Pancreas (tissue), 10 donors: ENCODE data around the gene ZNHIT2. TPM values are rescaled to one million over a fixed set of nuclear protein-coding genes. Genes with fewer than 3 reads are reported as not detected.

ENCODE experiments used
- ATAC-seq, 4 donors: fragments of 200-7000 bp; cut with Tn5 transposase; one replicate each; pipeline versions ENCODE4 v1.8.0 to v1.9.1; 2020; ENCODE audit warnings: mild to moderate bottlenecking in 4 of 4, moderate library complexity in 4 of 4
- DNase-seq, 6 donors: peaks; one replicate each; pipeline ENCODE4 v3.0.0-alpha.2; 2020
- FAIRE-seq: peaks from 2 replicates; lab custom pipeline; 2012; peaks lifted over from hg19 to GRCh38; lab: Jason Lieb, UNC
- H3K27ac ChIP-seq, 4 donors: fragments of 200-600 bp; sonication (generic); 1 replicate in 3 of 4; 2 replicates in 1 of 4; pipeline versions ENCODE4 v1.5.0 to v1.8.0; 2020
- H3K27me3 ChIP-seq, 4 donors: fragments of 200-600 bp; one replicate each; pipeline ENCODE4 v1.8.0; 2021
- H3K36me3 ChIP-seq, 3 donors: fragments of 200-600 bp; sonication (generic) in 1 of 3; one replicate each; pipeline versions ENCODE4 v1.5.0 to v1.8.0; 2020 to 2021
- H3K4me1 ChIP-seq, 3 donors: fragments of 200-600 bp; one replicate each; pipeline ENCODE4 v1.8.0; 2021
- H3K4me3 ChIP-seq, 4 donors: fragments of 200-600 bp; sonication (generic) in 2 of 4; one replicate each; pipeline versions ENCODE4 v1.5.0 to v1.8.0; 2020 to 2021
- H3K9me3 ChIP-seq, 4 donors: fragments of 200-600 bp; one replicate each; pipeline ENCODE4 v1.8.0; 2021
- CTCF ChIP-seq, 4 donors: fragments of 200-600 bp; sonication (generic) in 3 of 4; IDR thresholded peaks; one replicate each; pipeline versions ENCODE4 v1.5.0 to v1.8.0; 2021; ENCODE audit warnings: antibody characterized with exemption in 4 of 4
- WGBS, 2 donors: extraction: QIAGEN DNeasy Blood & Tissue Kit; methylation state at CpG; one replicate each; pipeline ENCODE4 v1.1.7; 2013; 5-methylcytosine and 5-hydroxymethylcytosine counted together
- intact Hi-C, 3 donors: fragments of 100-400 bp; cut with DNase I; formaldehyde crosslinking; loops; one replicate each; pipeline versions ENCODE4 v1.11.1 to v1.14.2; 2022
- microRNA-seq, 2 donors: library from miRNA; unstranded; fragments of <30 nt; microRNA quantifications; one replicate each; pipeline versions ENCODE4 to v1.1.0, GENCODE V29; 2019 to 2020
- polyA plus RNA-seq, 2 donors: library from polyadenylated mRNA; stranded (reverse); fragments of 200-250 nt; gene quantifications; one replicate each; pipeline ENCODE4 v1.2.3, GENCODE V29; 2013
- total RNA-seq, 6 donors: library from RNA; stranded (reverse); fragmentation: NEBNext Ultra II Directional in 4 of 6; extraction: Animal tissue kit (Norgen Biotek cat#: 25700) in 4 of 6; gene quantifications; one replicate each; pipeline versions ENCODE4 v1.2.1 to v1.2.4, GENCODE V29; 2021 to 2023
- donor health status: healthy with polysubstance abuse.
- donor health status: DM: no; HTN: no; CAD: no; lungs with moderate emphysema.
- donor health status: DM: no; HTN: no; CAD: no.
- donor health status: control.
- donor health status: control.
- donor health status: Bipolar disorder and iron deficiency.
- donor health status: DM: yes; HTN: yes; CAD: no.
- donor health status: DM: no; HTN: no; CAD: no.
- donor health status: DM: no; HTN: no; CAD: no.
- donor health status: DM: yes; HTN: yes; CAD: no.

Gene ZNHIT2
- total and polyA plus RNA-seq, 8 donors = 4.3 to 17.8 (median 7.4) TPM

DNA sequence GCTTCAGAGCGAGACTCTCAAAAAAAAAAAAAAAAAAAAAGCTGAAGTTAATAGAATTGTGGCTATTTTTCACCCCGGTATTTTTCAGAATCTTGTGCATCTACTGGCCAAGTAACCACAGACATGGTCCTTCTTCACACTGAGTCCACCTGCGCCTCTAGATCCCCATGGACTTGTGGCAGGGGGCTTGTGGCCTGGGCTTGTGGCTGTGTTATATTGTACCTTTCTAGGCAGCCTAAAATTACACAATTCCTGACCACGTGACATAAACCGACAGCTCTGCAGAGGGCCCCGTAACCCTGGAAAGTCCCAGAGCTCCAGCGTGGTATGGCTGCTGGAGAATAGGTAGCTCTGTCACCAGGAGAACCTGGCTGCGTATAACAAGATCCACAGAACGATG, 48.3 kb downstream of the ZNHIT2 start:
- intact Hi-C loops = no loop called here
- no peaks in the 10 kb centered on the region for H3K27me3 ChIP-seq
- no peaks in the 10 kb centered on the region for H3K36me3 ChIP-seq
- FAIRE-seq = no peak
- ATAC-seq = no peak
- DNase-seq = no peak
- no peak overlapping the region for H3K4me3 ChIP-seq
- H3K27ac ChIP-seq = no peak overlapping the region
- 52 to 53% methylated on average over 9 of the region's 9 CpGs for WGBS, 2 donors
- H3K9me3 ChIP-seq = no peaks in the 10 kb centered on the region
- H3K4me1 ChIP-seq = no peaks in the 10 kb centered on the region
- no peak for TF ChIP-seq CTCF (IDR thresholded peaks at IDR 0.05)

DNA sequence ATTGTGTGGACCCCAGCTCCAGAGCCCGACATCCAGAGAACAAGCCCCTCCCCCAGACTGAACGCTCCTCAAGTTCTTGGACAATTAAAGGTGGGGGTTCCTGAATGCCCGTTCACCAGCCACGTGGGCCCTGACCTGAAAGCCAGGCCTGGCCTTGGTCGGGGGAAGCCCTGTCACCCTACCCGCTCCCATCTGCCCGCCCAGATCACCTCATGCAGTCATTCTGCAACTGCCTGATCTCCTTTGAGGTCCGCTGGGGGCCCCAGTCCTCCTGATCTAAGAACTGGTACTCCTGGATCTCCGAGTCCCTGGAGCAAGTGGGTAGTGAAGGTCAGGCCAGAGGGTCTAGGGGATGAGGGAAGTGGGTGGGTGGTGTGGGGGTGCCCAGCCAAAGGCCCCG, 50.1 kb downstream of the ZNHIT2 start:
- no peaks in the 10 kb centered on the region for H3K4me1 ChIP-seq
- ATAC-seq = no peak
- H3K9me3 ChIP-seq = no peaks in the 10 kb centered on the region
- DNase-seq = no peak
- intact Hi-C loops = no loop called here
- H3K36me3 ChIP-seq = no peaks in the 10 kb centered on the region
- H3K27ac ChIP-seq = no peak overlapping the region
- no peak overlapping the region for H3K4me3 ChIP-seq
- TF ChIP-seq CTCF (IDR thresholded peaks at IDR 0.05) = no peak
- no peak for FAIRE-seq
- H3K27me3 ChIP-seq = no peaks in the 10 kb centered on the region
- 75 to 80% methylated on average over 10 of the region's 10 CpGs for WGBS, 2 donors

DNA sequence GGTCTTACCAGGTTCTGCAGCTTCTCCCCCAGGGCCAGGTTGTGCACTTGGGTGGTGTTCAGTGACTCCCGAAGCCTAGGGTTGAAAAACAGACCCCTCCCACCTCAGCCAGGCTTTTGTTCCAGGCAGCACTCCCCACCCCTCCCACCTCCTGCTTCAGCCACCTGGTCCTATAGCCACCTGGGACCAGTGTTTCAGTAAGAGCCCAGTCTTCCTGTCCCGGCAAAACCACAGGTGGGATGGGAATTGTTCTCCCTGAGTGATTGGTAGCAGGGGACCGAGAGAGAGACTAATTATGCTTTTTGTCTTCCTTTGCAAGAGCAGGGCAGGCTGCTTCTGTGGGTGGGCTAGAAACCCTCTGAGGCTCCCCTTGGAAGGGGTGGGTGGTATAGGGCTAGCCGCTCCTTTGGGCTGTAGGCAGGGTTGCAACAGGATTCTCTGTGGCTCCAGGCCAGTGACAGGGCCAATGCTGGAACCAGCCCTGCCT, 50.7 kb downstream of the ZNHIT2 start:
- intact Hi-C loops = no loop called here
- Histone ChIP-seq H3K27me3 (no peaks in the 10 kb centered on the region), H3K9me3 (no peaks in the 10 kb centered on the region), H3K4me1 (no peaks in the 10 kb centered on the region), H3K27ac (no peak overlapping the region), H3K36me3 (no peaks in the 10 kb centered on the region), H3K4me3 (no peak overlapping the region)
- no peak for TF ChIP-seq CTCF (IDR thresholded peaks at IDR 0.05)
- no peak for FAIRE-seq
- 85 to 88% methylated on average over 4 of the region's 4 CpGs for WGBS, 2 donors
- DNase-seq = no peak
- no peak for ATAC-seq

Small RNA genes lying within 50 kb of the gene (microRNA-seq; reads per million reads assigned to microRNA genes)
- gene MIR6751 = 0 to 0.29 reads per million in 2 donors

Other genes starting within 250 kb of the ZNHIT2 start
- gene EHD1, start 239.1 kb downstream of the ZNHIT2 start, total RNA-seq = 10 to 100 TPM; 13.8 to 22.1 (median 17.9) TPM
- 10 to 100 TPM; 10.1 to 10.6 TPM for gene EHD1, start 239.1 kb downstream of the ZNHIT2 start, polyA plus RNA-seq
- 10 to 100 TPM; 13.3 to 18.4 (median 15.5) TPM for gene ATG2A, start 200.5 kb downstream of the ZNHIT2 start, total RNA-seq
- gene ATG2A, start 200.5 kb downstream of the ZNHIT2 start, polyA plus RNA-seq = 10 to 100 TPM; 33.1 to 34.1 TPM
- 10 to 100 TPM in 4 of 6 donors, 1 to 10 TPM in 2; 6.3 to 14.1 (median 10.7) TPM for gene PPP2R5B, start 193.0 kb downstream of the ZNHIT2 start, total RNA-seq
- gene PPP2R5B, start 193.0 kb downstream of the ZNHIT2 start, polyA plus RNA-seq = 10 to 100 TPM; 21.8 to 24.2 TPM
- gene GPHA2, start 181.8 kb downstream of the ZNHIT2 start, total RNA-seq = 10 to 100 TPM in 5 of 6 donors, 1 to 10 TPM in 1; 9.5 to 16.3 (median 14.2) TPM
- 1 to 10 TPM; 4.2 to 5.1 TPM for gene GPHA2, start 181.8 kb downstream of the ZNHIT2 start, polyA plus RNA-seq
- gene MAJIN, start 145.6 kb downstream of the ZNHIT2 start, total RNA-seq = under 1 TPM in 3 of 6 donors, not detected in 3; 0.14 to 0.47 (median 0.26) TPM
- gene MAJIN, start 145.6 kb downstream of the ZNHIT2 start, polyA plus RNA-seq = under 1 TPM; 0.19 to 0.27 TPM
- gene BATF2, start 120.7 kb downstream of the ZNHIT2 start, total RNA-seq = 1 to 10 TPM; 5.3 to 6.5 (median 5.7) TPM
- 1 to 10 TPM; 4.0 to 4.8 TPM for gene BATF2, start 120.7 kb downstream of the ZNHIT2 start, polyA plus RNA-seq
- gene ARL2, start 103.5 kb downstream of the ZNHIT2 start, total RNA-seq = 10 to 100 TPM; 27.8 to 47.0 (median 31.7) TPM
- 10 to 100 TPM; 60.0 to 79.1 TPM for gene ARL2, start 103.5 kb downstream of the ZNHIT2 start, polyA plus RNA-seq
- gene SNX15, start 90.3 kb downstream of the ZNHIT2 start, total RNA-seq = 10 to 100 TPM in 3 of 6 donors, 1 to 10 TPM in 3; 8.7 to 18.3 (median 9.9) TPM
- gene SNX15, start 90.3 kb downstream of the ZNHIT2 start, polyA plus RNA-seq = 10 to 100 TPM; 10.5 to 13.8 TPM
- 1 to 10 TPM; 3.5 to 5.5 (median 4.4) TPM for gene SAC3D1, start 76.5 kb downstream of the ZNHIT2 start, total RNA-seq
- 1 to 10 TPM; 4.9 to 7.3 TPM for gene SAC3D1, start 76.5 kb downstream of the ZNHIT2 start, polyA plus RNA-seq
- 1 to 10 TPM in 4 of 6 donors, under 1 TPM in 2; 0.51 to 2.7 (median 1.0) TPM for gene NAALADL1, start 59.1 kb downstream of the ZNHIT2 start, total RNA-seq
- gene NAALADL1, start 59.1 kb downstream of the ZNHIT2 start, polyA plus RNA-seq = 1 to 10 TPM; 4.7 to 7.6 TPM
- 1 to 10 TPM in 1 of 6 donors, under 1 TPM in 5; 0.08 to 1.2 (median 0.50) TPM for gene CDCA5, start 33.7 kb downstream of the ZNHIT2 start, total RNA-seq
- under 1 TPM; 0.27 to 0.38 TPM for gene CDCA5, start 33.7 kb downstream of the ZNHIT2 start, polyA plus RNA-seq
- 10 to 100 TPM; 15.2 to 19.6 (median 16.6) TPM for gene ZFPL1, start 33.5 kb downstream of the ZNHIT2 start, total RNA-seq
- gene ZFPL1, start 33.5 kb downstream of the ZNHIT2 start, polyA plus RNA-seq = 10 to 100 TPM; 43.0 to 52.1 TPM
- gene VPS51, start 21.5 kb downstream of the ZNHIT2 start, total RNA-seq = 100 to 1,000 TPM in 5 of 6 donors, 10 to 100 TPM in 1; 85.4 to 150 (median 130) TPM
- gene VPS51, start 21.5 kb downstream of the ZNHIT2 start, polyA plus RNA-seq = 100 to 1,000 TPM; 119 to 179 TPM
- gene TM7SF2, start 5.8 kb downstream of the ZNHIT2 start, total RNA-seq = 100 to 1,000 TPM in 1 of 6 donors, 10 to 100 TPM in 5; 12.8 to 176 (median 43.4) TPM
- 100 to 1,000 TPM in 1 of 2 donors, 10 to 100 TPM in 1; 76.8 to 203 TPM for gene TM7SF2, start 5.8 kb downstream of the ZNHIT2 start, polyA plus RNA-seq
- gene FAU, start 4.4 kb upstream of the ZNHIT2 start, total RNA-seq = 100 to 1,000 TPM; 493 to 810 (median 529) TPM
- 100 to 1,000 TPM; 530 to 652 TPM for gene FAU, start 4.4 kb upstream of the ZNHIT2 start, polyA plus RNA-seq
- 10 to 100 TPM; 13.9 to 31.2 (median 21.4) TPM for gene MRPL49, start 4.6 kb upstream of the ZNHIT2 start, total RNA-seq
- gene MRPL49, start 4.6 kb upstream of the ZNHIT2 start, polyA plus RNA-seq = 10 to 100 TPM; 10.3 to 30.3 TPM
- 10 to 100 TPM; 47.5 to 98.2 (median 66.3) TPM for gene SYVN1, start 16.8 kb upstream of the ZNHIT2 start, total RNA-seq
- 10 to 100 TPM; 63.4 to 64.8 TPM for gene SYVN1, start 16.8 kb upstream of the ZNHIT2 start, polyA plus RNA-seq
- not detected for gene SPDYC, start 52.5 kb upstream of the ZNHIT2 start, total RNA-seq
- under 1 TPM in 1 of 2 donors, not detected in 1; 0.14 TPM for gene SPDYC, start 52.5 kb upstream of the ZNHIT2 start, polyA plus RNA-seq
- gene CAPN1, start 64.2 kb upstream of the ZNHIT2 start, total RNA-seq = 100 to 1,000 TPM; 103 to 139 (median 107) TPM
- 100 to 1,000 TPM; 111 to 144 TPM for gene CAPN1, start 64.2 kb upstream of the ZNHIT2 start, polyA plus RNA-seq
- gene POLA2, start 144.3 kb upstream of the ZNHIT2 start, total RNA-seq = 1 to 10 TPM; 3.1 to 6.4 (median 4.6) TPM
- gene POLA2, start 144.3 kb upstream of the ZNHIT2 start, polyA plus RNA-seq = 1 to 10 TPM; 6.8 to 7.5 TPM
- 1 to 10 TPM; 2.4 to 7.9 (median 2.7) TPM for gene CDC42EP2, start 197.2 kb upstream of the ZNHIT2 start, total RNA-seq
- gene CDC42EP2, start 197.2 kb upstream of the ZNHIT2 start, polyA plus RNA-seq = 1 to 10 TPM; 4.8 to 6.8 TPM
- gene DPF2, start 216.2 kb upstream of the ZNHIT2 start, total RNA-seq = 10 to 100 TPM; 16.6 to 28.0 (median 21.5) TPM
- 10 to 100 TPM; 11.7 to 19.6 TPM for gene DPF2, start 216.2 kb upstream of the ZNHIT2 start, polyA plus RNA-seq
- under 1 TPM in 4 of 6 donors, not detected in 2; 0.06 to 0.16 (median 0.13) TPM for gene TIGD3, start 237.1 kb upstream of the ZNHIT2 start, total RNA-seq
- under 1 TPM; 0.15 to 0.68 TPM for gene TIGD3, start 237.1 kb upstream of the ZNHIT2 start, polyA plus RNA-seq